Activated naive CD4-positive, alpha-beta T cell treated with anti-CD3 and anti-CD28 coated beads, Interleukin-2, amount 50 U/mL, for 72 hours (primary cell): ENCODE measurements around the gene PRDM5. TPM values are rescaled to one million over a fixed set of nuclear protein-coding genes. Genes with fewer than 3 reads are reported as not detected.
A peak's percentile ranks its signal among the peaks of the same experiment; 100 is the strongest.
"Not testable (repeated sequence)": the region's sequence is repeated elsewhere in the genome, so short reads cannot be mapped to it uniquely, and the experiment has no call there.

Experiments used
- ATAC-seq, 2 donors: fragments of 150-1000 bp; cut with Tn5 transposase; 2 replicates each; pipeline ENCODE4 v1.10.0; 2021; ENCODE audit warnings: mild to moderate bottlenecking in 2 of 2, moderate library complexity in 2 of 2
- DNase-seq, 2 donors: peaks; one replicate each; pipeline ENCODE4 v3.0.0; 2021 to 2022; ENCODE audit warnings: low spot score in 2 of 2
- H3K27ac Mint-ChIP-seq, 2 donors: one replicate each; pipeline ENCODE4 v1.8.0; 2022; ENCODE audit warnings: mild to moderate bottlenecking in 2 of 2, mixed read lengths in 2 of 2
- H3K36me3 Mint-ChIP-seq, 2 donors: one replicate each; pipeline ENCODE4 v1.8.0; 2022; ENCODE audit warnings: mixed read lengths in 2 of 2
- H3K9me3 Mint-ChIP-seq, 2 donors: one replicate each; pipeline ENCODE4 v1.8.0; 2022; ENCODE audit warnings: mixed read lengths in 2 of 2
- total RNA-seq, 2 donors: library from RNA; stranded (reverse); gene quantifications; one replicate each; pipeline ENCODE4 v1.2.3, GENCODE V29; 2022

PRDM5 gene
- total RNA-seq, 2 donors from 2014 or later = 0.25 to 1.5 TPM

GRCh38 chr4:120763650-120764049 is 158.9 kb downstream of the PRDM5 start:
- ATAC-seq = no peak
- no peak overlapping the region for H3K27ac Mint-ChIP-seq
- peaks cover 0 to 3% of the 10 kb centered on the region in 2 donors for H3K9me3 Mint-ChIP-seq
- no peaks in the 10 kb centered on the region for H3K36me3 Mint-ChIP-seq
- no peak for DNase-seq

GRCh38 chr4:120761070-120761469 is 161.5 kb downstream of the PRDM5 start:
- Mint-ChIP-seq H3K36me3 (no peaks in the 10 kb centered on the region), H3K27ac (no peak overlapping the region), H3K9me3 (peaks cover 0 to 3% of the 10 kb centered on the region in 2 donors)
- ATAC-seq (no peak), DNase-seq (no peak)

- ATAC-seq (no peak), DNase-seq (no peak)
- H3K36me3 Mint-ChIP-seq = no peaks in the 10 kb centered on the region
- H3K27ac Mint-ChIP-seq = no peak overlapping the region
- peaks cover 0 to 3% of the 10 kb centered on the region in 2 donors for H3K9me3 Mint-ChIP-seq
Measured at GRCh38 chr4:120760047-120760446, 162.5 kb downstream of the PRDM5 start.

- peaks cover 0 to 3% of the 10 kb centered on the region in 2 donors for H3K9me3 Mint-ChIP-seq
- H3K27ac Mint-ChIP-seq = no peak overlapping the region
- ATAC-seq = no peak
- peaks cover 0 to 5% of the 10 kb centered on the region in 2 donors for H3K36me3 Mint-ChIP-seq
- DNase-seq = no peak
Measured at GRCh38 chr4:120755864-120756263, 166.7 kb downstream of the PRDM5 start.

GRCh38 chr4:120754590-120754989 is 167.9 kb downstream of the PRDM5 start:
- H3K27ac Mint-ChIP-seq = no peak overlapping the region
- DNase-seq = no peak
- peaks cover 5 to 6% of the 10 kb centered on the region in 2 donors for H3K36me3 Mint-ChIP-seq
- peaks cover 3 to 8% of the 10 kb centered on the region in 2 donors for H3K9me3 Mint-ChIP-seq
- no peak for ATAC-seq

GRCh38 chr4:120753854-120754253 is 168.7 kb downstream of the PRDM5 start:
- no peak overlapping the region for H3K27ac Mint-ChIP-seq
- H3K36me3 Mint-ChIP-seq = peaks cover 5 to 6% of the 10 kb centered on the region in 2 donors
- no peak for DNase-seq
- ATAC-seq = no peak
- H3K9me3 Mint-ChIP-seq = peaks cover 3 to 8% of the 10 kb centered on the region in 2 donors

- Mint-ChIP-seq H3K9me3 (peaks cover 3 to 16% of the 10 kb centered on the region in 2 donors), H3K27ac (no peak overlapping the region), H3K36me3 (peaks cover 11 to 15% of the 10 kb centered on the region in 2 donors)
- ATAC-seq = no peak
- no peak for DNase-seq
Measured at GRCh38 chr4:120750152-120750525, 172.4 kb downstream of the PRDM5 start.

- no peak overlapping the region for H3K27ac Mint-ChIP-seq
- H3K36me3 Mint-ChIP-seq = peaks cover 11 to 15% of the 10 kb centered on the region in 2 donors
- ATAC-seq (peak; percentile 31 to 67), DNase-seq (no peak)
- H3K9me3 Mint-ChIP-seq = peaks cover 3 to 16% of the 10 kb centered on the region in 2 donors
Measured at GRCh38 chr4:120749445-120750151, 172.9 kb downstream of the PRDM5 start.

GRCh38 chr4:120741636-120742035 is 180.9 kb downstream of the PRDM5 start:
- not testable (repeated sequence) for H3K9me3 Mint-ChIP-seq, ATAC-seq, DNase-seq, H3K27ac Mint-ChIP-seq, H3K36me3 Mint-ChIP-seq

- no peak for DNase-seq
- no peak for ATAC-seq
- no peak overlapping the region for H3K27ac Mint-ChIP-seq
- H3K36me3 Mint-ChIP-seq = no peaks in the 10 kb centered on the region
- peaks cover 0 to 4% of the 10 kb centered on the region in 2 donors for H3K9me3 Mint-ChIP-seq
Measured at GRCh38 chr4:120736312-120736711, 186.2 kb downstream of the PRDM5 start.

GRCh38 chr4:120733968-120734367 is 188.6 kb downstream of the PRDM5 start:
- no peak for DNase-seq

GRCh38 chr4:120733054-120733453 is 189.5 kb downstream of the PRDM5 start:
- Mint-ChIP-seq H3K27ac (no peak overlapping the region), H3K9me3 (no peaks in the 10 kb centered on the region), H3K36me3 (no peaks in the 10 kb centered on the region)
- ATAC-seq = no peak
- no peak for DNase-seq

More at GRCh38 chr4:120733968-120734367, 188.6 kb downstream of the PRDM5 start:
- ATAC-seq = no peak
- H3K27ac Mint-ChIP-seq = no peak overlapping the region
- H3K9me3 Mint-ChIP-seq = no peaks in the 10 kb centered on the region
- no peaks in the 10 kb centered on the region for H3K36me3 Mint-ChIP-seq

- no peak for ATAC-seq
- no peaks in the 10 kb centered on the region for H3K9me3 Mint-ChIP-seq
- H3K27ac Mint-ChIP-seq = no peak overlapping the region
- no peak for DNase-seq
- H3K36me3 Mint-ChIP-seq = no peaks in the 10 kb centered on the region
Measured at GRCh38 chr4:120731561-120731960, 191.0 kb downstream of the PRDM5 start.

- DNase-seq (no peak), ATAC-seq (no peak)
- no peaks in the 10 kb centered on the region for H3K36me3 Mint-ChIP-seq
- H3K27ac Mint-ChIP-seq = no peak overlapping the region
- H3K9me3 Mint-ChIP-seq = no peaks in the 10 kb centered on the region
Measured at GRCh38 chr4:120730777-120731320, 191.7 kb downstream of the PRDM5 start.

- Mint-ChIP-seq H3K36me3 (no peaks in the 10 kb centered on the region), H3K27ac (no peak overlapping the region), H3K9me3 (no peaks in the 10 kb centered on the region)
- no peak for ATAC-seq
- no peak for DNase-seq
Measured at GRCh38 chr4:120728892-120729675, 193.4 kb downstream of the PRDM5 start.

GRCh38 chr4:120725639-120726580 is 196.6 kb downstream of the PRDM5 start:
- Mint-ChIP-seq H3K27ac (no peak overlapping the region), H3K36me3 (no peaks in the 10 kb centered on the region), H3K9me3 (no peaks in the 10 kb centered on the region)
- ATAC-seq = no peak
- no peak for DNase-seq
